HCEC 1CT (cell line): ENCODE data around the gene GPANK1.

ENCODE experiments used
- DNase-seq: peaks from one replicate; pipeline ENCODE4 v3.0.0-alpha.2; 2017

Gene GPANK1

GRCh38 chr6:31690231-31691077 is 25.7 kb upstream of the GPANK1 start:
- no peak for DNase-seq

- DNase-seq = no peak
Measured at GRCh38 chr6:31689249-31690110, 24.7 kb upstream of the GPANK1 start.

- no peak for DNase-seq
Measured at GRCh38 chr6:31687860-31688693, 23.3 kb upstream of the GPANK1 start.

GRCh38 chr6:31687321-31687720 is 22.5 kb upstream of the GPANK1 start:
- DNase-seq = no peak

- no peak for DNase-seq
Measured at GRCh38 chr6:31686483-31686882, 21.7 kb upstream of the GPANK1 start.

- DNase-seq = no peak
Measured at GRCh38 chr6:31683591-31683990, 18.8 kb upstream of the GPANK1 start.

GRCh38 chr6:31681135-31681671 is 16.4 kb upstream of the GPANK1 start:
- peak; percentile 47 for DNase-seq

- peak; percentile 89 for DNase-seq
Measured at GRCh38 chr6:31680226-31681134, 15.7 kb upstream of the GPANK1 start, which contains the start of gene LY6G5C. TSS of gene LY6G5C (minus strand) at chr6:31681067. CDS start at chr6:31680373, 694 bp downstream.

GRCh38 chr6:31677955-31678354 is 13.2 kb upstream of the GPANK1 start:
- DNase-seq = no peak

GRCh38 chr6:31676904-31677303 is 12.1 kb upstream of the GPANK1 start:
- DNase-seq = no peak

GRCh38 chr6:31676322-31676903 is 11.6 kb upstream of the GPANK1 start:
- DNase-seq = no peak

GRCh38 chr6:31669676-31670075 is 4.9 kb upstream of the GPANK1 start, which contains the start of gene LY6G5B:
TSS of gene LY6G5B (plus strand) at chr6:31669976. CDS start at chr6:31670951, 975 bp downstream.
- DNase-seq = no peak

- no peak for DNase-seq
Measured at GRCh38 chr6:31666337-31666965, 1.7 kb upstream of the GPANK1 start.

GRCh38 chr6:31665501-31666336 is 922 bp upstream of the GPANK1 start, which contains the start of gene CSNK2B:
TSS of gene CSNK2B (plus strand) at chr6:31666080. CDS start at chr6:31666832, 752 bp downstream.
- DNase-seq = peak; percentile 98

- DNase-seq = peak; percentile 86
Measured at GRCh38 chr6:31663961-31664789, 622 bp downstream of the GPANK1 start.

GRCh38 chr6:31663126-31663960 is 1.5 kb downstream of the GPANK1 start:
- DNase-seq = peak; percentile 62

GRCh38 chr6:31662124-31662723 is 2.6 kb downstream of the GPANK1 start:
- DNase-seq = no peak
